Activated T-cell treated with anti-CD3 and anti-CD28 coated beads, Interleukin-2, amount 50 U/mL, for 4 hours (primary cell): ENCODE measurements around the gene SLC9A8. TPM values are rescaled to one million over a fixed set of nuclear protein-coding genes. Genes with fewer than 3 reads are reported as not detected.
"Not testable (repeated sequence)": the region's sequence is repeated elsewhere in the genome, so short reads cannot be mapped to it uniquely, and the experiment has no call there.

Experiments used
- ATAC-seq, 2 donors: fragments of 200-7000 bp; cut with Tn5 transposase; one replicate each; pipeline ENCODE4 v1.10.0; 2021
- DNase-seq: peaks from one replicate; pipeline ENCODE4 v3.0.0-alpha.2; 2020
- H3K27me3 Mint-ChIP-seq: one replicate; pipeline ENCODE4 v1.8.0; 2021; ENCODE audit warnings: low read depth, mixed read lengths
- H3K36me3 Mint-ChIP-seq: one replicate; pipeline ENCODE4 v1.8.0; 2022; ENCODE audit warnings: mixed read lengths; ENCODE audit not compliant: insufficient read depth
- H3K4me1 Mint-ChIP-seq: one replicate; pipeline ENCODE4 v1.8.0; 2021; ENCODE audit warnings: low read depth, mixed read lengths
- H3K4me3 Mint-ChIP-seq: one replicate; pipeline ENCODE4 v1.8.0; 2021; ENCODE audit warnings: mild to moderate bottlenecking, moderate library complexity, mixed read lengths
- H3K9me3 Mint-ChIP-seq: one replicate; pipeline ENCODE4 v1.8.0; 2021; ENCODE audit warnings: mixed read lengths
- total RNA-seq, 3 donors: library from RNA; stranded (reverse); gene quantifications; one replicate each; pipeline ENCODE4 v1.2.1, GENCODE V29; 2021

SLC9A8 gene
- total RNA-seq, 3 donors from 2014 or later = 11.9 to 16.4 (median 13.2) TPM

- Mint-ChIP-seq H3K4me3 (no peak overlapping the region), H3K36me3 (no peaks in the 10 kb centered on the region), H3K9me3 (no peaks in the 10 kb centered on the region), H3K4me1 (peaks cover 10% of the 10 kb centered on the region), H3K27me3 (peaks cover 4% of the 10 kb centered on the region)
- ATAC-seq (peak in 1 of 2 donors; percentile 30), DNase-seq (no peak)
Observed at GRCh38 chr20:49794336-49795134, 18.1 kb upstream of the SLC9A8 start.

GRCh38 chr20:49795135-49795424, 17.5 kb upstream of the SLC9A8 start:
- no peak for ATAC-seq
- Mint-ChIP-seq H3K27me3 (peaks cover 4% of the 10 kb centered on the region), H3K36me3 (no peaks in the 10 kb centered on the region), H3K4me3 (no peak overlapping the region), H3K9me3 (no peaks in the 10 kb centered on the region), H3K4me1 (peaks cover 13% of the 10 kb centered on the region)
- DNase-seq = no peak

- Mint-ChIP-seq H3K4me1 (peaks cover 20% of the 10 kb centered on the region), H3K9me3 (no peaks in the 10 kb centered on the region), H3K4me3 (no peak overlapping the region), H3K36me3 (no peaks in the 10 kb centered on the region), H3K27me3 (peaks cover 4% of the 10 kb centered on the region)
- DNase-seq = no peak
- no peak for ATAC-seq
Observed at GRCh38 chr20:49796600-49797343, 15.9 kb upstream of the SLC9A8 start.

DNA sequence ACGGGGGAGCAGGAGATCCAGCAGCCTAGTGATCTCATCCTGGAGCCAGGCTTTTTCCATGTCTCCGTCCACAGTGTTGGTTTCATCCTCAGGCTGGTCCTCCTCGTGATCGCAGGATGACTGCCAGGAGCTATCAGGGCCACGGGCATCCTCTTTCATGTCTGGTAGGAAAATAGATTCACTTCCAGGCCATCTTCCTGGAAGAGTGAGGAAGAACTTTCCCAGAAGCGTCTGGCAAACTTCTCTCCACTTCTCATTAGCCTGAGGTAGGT, 15.3 kb upstream of the SLC9A8 start:
- Mint-ChIP-seq H3K27me3 (peaks cover 2% of the 10 kb centered on the region), H3K9me3 (no peaks in the 10 kb centered on the region), H3K4me3 (no peak overlapping the region), H3K4me1 (peaks cover 25% of the 10 kb centered on the region), H3K36me3 (no peaks in the 10 kb centered on the region)
- no peak for ATAC-seq
- DNase-seq = no peak

- Mint-ChIP-seq H3K9me3 (no peaks in the 10 kb centered on the region), H3K4me1 (peaks cover 34% of the 10 kb centered on the region), H3K36me3 (no peaks in the 10 kb centered on the region), H3K4me3 (no peak overlapping the region), H3K27me3 (peaks cover 2% of the 10 kb centered on the region)
- DNase-seq (no peak), ATAC-seq (no peak)
Observed at GRCh38 chr20:49798718-49799117, 13.9 kb upstream of the SLC9A8 start.

GRCh38 chr20:49799698-49800097, 12.9 kb upstream of the SLC9A8 start:
- DNase-seq = no peak
- no peaks in the 10 kb centered on the region for H3K36me3 Mint-ChIP-seq
- H3K4me3 Mint-ChIP-seq = no peak overlapping the region
- peaks cover 36% of the 10 kb centered on the region for H3K4me1 Mint-ChIP-seq
- peaks cover 2% of the 10 kb centered on the region for H3K27me3 Mint-ChIP-seq
- no peaks in the 10 kb centered on the region for H3K9me3 Mint-ChIP-seq
- ATAC-seq = no peak

- Mint-ChIP-seq H3K27me3 (no peaks in the 10 kb centered on the region), H3K9me3 (no peaks in the 10 kb centered on the region), H3K4me1 (peaks cover 50% of the 10 kb centered on the region), H3K36me3 (no peaks in the 10 kb centered on the region), H3K4me3 (no peak overlapping the region)
- ATAC-seq (no peak), DNase-seq (no peak)
Observed at GRCh38 chr20:49803418-49803817, 9.2 kb upstream of the SLC9A8 start.

- Mint-ChIP-seq H3K27me3 (no peaks in the 10 kb centered on the region), H3K36me3 (no peaks in the 10 kb centered on the region), H3K9me3 (no peaks in the 10 kb centered on the region), H3K4me3 (no peak overlapping the region), H3K4me1 (peaks cover 50% of the 10 kb centered on the region)
- DNase-seq (no peak), ATAC-seq (no peak)
Observed at GRCh38 chr20:49804364-49804763, 8.3 kb upstream of the SLC9A8 start.

GRCh38 chr20:49805224-49805876, 7.3 kb upstream of the SLC9A8 start:
- H3K27me3 Mint-ChIP-seq, H3K4me3 Mint-ChIP-seq: not testable (repeated sequence)

DNA sequence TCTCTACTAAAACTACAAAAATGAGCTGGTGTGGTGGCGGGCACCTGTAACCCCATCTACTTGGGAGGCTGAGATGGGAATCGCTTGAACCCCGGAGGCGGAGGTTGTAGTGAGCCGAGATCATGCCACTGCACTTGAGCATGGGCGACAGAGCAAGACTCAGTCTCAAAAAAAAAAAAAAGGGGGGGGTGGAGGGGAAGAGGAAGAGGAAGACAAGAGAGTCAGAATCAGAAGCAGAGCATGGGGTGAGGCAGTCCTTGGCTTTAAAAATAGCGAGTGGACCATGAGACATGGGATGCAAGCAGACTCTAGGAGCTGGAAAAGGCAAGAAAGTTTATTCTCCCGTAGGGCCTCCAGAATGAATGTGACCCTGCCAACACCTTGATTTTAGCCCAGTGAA, 3.9 kb upstream of the SLC9A8 start:
- Mint-ChIP-seq H3K4me3 (no peak overlapping the region), H3K9me3 (no peaks in the 10 kb centered on the region), H3K4me1 (peaks cover 42% of the 10 kb centered on the region), H3K36me3 (no peaks in the 10 kb centered on the region), H3K27me3 (no peaks in the 10 kb centered on the region)
- DNase-seq (no peak), ATAC-seq (no peak)

More at GRCh38 chr20:49805224-49805876, 7.3 kb upstream of the SLC9A8 start:
- DNase-seq, H3K36me3 Mint-ChIP-seq, H3K9me3 Mint-ChIP-seq: not testable (repeated sequence)
- ATAC-seq = peak; percentile 89 to 92
- peaks cover 47% of the 10 kb centered on the region for H3K4me1 Mint-ChIP-seq

- ATAC-seq (no peak), DNase-seq (no peak)
- Mint-ChIP-seq H3K36me3 (peaks cover 2% of the 10 kb centered on the region), H3K9me3 (no peaks in the 10 kb centered on the region), H3K4me1 (peaks cover 46% of the 10 kb centered on the region), H3K27me3 (no peaks in the 10 kb centered on the region), H3K4me3 (no peak overlapping the region)
Observed at GRCh38 chr20:49809803-49810359, 2.7 kb upstream of the SLC9A8 start.

DNA sequence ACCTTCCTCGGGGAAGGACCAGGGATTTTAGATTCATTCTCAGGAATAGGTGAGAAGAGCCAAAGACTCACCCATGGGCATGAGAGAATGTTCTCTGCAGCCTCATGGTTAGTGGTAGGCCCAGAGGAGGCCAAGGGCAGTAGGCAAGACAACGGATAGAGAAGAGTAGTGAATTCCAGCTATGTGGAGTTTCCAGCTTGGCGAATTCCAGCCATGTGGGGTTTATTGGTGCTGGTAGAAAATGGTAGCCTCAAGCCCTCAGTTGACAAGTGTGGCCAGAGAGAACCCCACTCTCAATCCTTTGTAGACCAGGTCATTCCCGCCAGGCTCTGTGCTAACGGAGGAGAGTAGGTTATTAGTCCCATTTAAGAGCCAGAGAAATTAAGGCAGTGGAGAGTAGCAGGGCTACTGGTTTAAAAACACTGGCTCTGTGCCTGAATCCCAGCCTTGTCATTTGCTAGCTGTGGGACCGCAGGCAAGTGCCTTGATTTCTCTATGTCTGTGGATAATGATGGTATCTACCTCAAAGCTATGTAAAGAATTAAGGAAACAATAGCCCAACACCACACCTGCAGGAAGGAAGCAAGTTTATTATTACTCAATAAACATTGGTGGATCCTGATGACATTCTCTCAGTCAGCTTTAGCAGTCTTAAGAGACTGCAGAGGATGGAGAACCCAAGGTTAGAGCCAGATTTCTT, 2.0 kb upstream of the SLC9A8 start:
- Mint-ChIP-seq H3K9me3 (no peaks in the 10 kb centered on the region), H3K4me1 (peaks cover 45% of the 10 kb centered on the region), H3K4me3 (no peak overlapping the region), H3K36me3 (peaks cover 9% of the 10 kb centered on the region), H3K27me3 (no peaks in the 10 kb centered on the region)
- DNase-seq = no peak
- no peak for ATAC-seq

DNA sequence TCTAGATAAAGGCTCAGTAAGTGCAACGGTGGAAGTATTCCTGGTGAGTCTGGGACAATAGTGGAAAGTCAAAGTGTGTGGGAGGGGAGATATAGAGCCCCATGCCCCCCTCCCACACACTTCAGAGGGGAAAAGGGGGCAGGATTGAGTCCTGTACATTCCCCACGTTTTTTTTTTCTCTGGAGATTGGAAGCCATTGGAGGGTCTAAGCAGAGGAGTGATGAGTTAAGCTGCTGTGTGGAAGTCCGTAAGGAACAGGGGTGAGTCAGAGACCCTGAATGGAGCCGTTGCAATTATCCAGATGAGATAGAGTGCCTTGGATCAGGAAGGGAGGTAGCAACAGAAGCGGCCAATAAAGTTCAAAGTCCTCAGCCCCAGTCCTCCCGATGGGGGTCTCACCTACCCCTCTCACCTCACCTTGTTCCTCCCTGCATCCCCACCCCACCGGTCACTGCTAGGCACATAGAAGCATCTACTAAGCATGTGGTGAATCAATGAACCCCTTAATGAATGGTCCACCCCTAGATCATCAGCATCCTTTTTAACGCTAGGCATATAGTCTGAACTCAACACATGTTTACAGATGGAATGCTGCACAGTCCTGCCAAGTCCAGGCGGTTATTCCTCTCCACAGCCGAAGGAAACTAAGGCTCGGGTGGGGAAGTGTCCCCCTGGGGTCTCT, 662 bp upstream of the SLC9A8 start:
- Mint-ChIP-seq H3K4me1 (peaks cover 39% of the 10 kb centered on the region), H3K36me3 (peaks cover 16% of the 10 kb centered on the region), H3K4me3 (peak overlapping the region; percentile 93), H3K27me3 (no peaks in the 10 kb centered on the region), H3K9me3 (no peaks in the 10 kb centered on the region)
- no peak for DNase-seq
- ATAC-seq = peak in 1 of 2 donors; percentile 3
